Left renal pelvis (tissue), 4 donors: Measurements from ENCODE around the gene INTS2. TPM values are rescaled to one million over a fixed set of nuclear protein-coding genes. Genes with fewer than 3 reads are reported as not detected.
A peak's percentile ranks its signal among the peaks of the same experiment; 100 is the strongest.
"Not testable (repeated sequence)": the region's sequence is repeated elsewhere in the genome, so short reads cannot be mapped to it uniquely, and the experiment has no call there.

Experiments used
- DNase-seq, 4 donors: peaks; one replicate each; pipeline ENCODE4 v3.0.0-alpha.2; 2013; ENCODE audit warnings: low read depth in 4 of 4, low spot score in 3 of 4
- polyA plus RNA-seq, 4 donors: library from polyadenylated mRNA; unstranded; fragments of 120-200 nt; gene quantifications; one replicate each; pipeline ENCODE4 v1.2.1, GENCODE V29; 2013; ENCODE audit not compliant: insufficient read length in 4 of 4

INTS2 gene
- polyA plus RNA-seq, 4 donors, result 8.5 to 13.8 (median 12.9) TPM

DNA sequence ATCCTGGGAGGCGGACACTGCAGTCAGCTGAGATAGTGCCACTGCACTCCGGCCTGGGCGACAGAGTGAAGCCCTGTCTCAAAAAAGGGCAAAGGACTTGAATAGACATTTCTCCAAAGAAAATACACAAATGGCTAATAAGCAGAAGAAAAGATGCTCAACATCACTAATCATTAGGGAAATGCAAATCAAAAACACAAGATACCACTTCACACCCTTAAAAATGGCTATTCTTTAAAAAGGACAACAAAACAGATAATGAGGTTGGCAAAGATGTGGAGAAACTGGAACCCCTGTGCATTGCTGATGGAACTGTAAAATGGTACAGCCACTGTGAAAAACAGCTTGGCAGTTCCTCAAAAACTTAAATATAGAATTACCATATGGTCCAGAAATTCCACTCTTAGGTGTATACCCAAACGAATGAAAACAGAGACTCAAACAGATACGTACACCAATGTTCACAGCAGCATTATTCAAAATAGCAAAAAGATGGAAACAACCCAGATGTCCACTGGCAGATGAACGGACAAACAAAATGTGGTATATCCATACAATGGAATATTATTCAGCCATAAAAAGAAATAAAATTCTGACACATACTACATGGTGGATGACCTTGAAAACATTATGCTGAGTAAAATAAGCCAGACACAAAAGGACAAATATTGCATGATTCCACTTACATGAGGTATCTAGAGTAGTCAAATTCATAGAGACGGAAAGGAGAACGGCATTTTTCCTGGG is 100.0 kb downstream of the INTS2 start:
- DNase-seq, result no peak

DNA sequence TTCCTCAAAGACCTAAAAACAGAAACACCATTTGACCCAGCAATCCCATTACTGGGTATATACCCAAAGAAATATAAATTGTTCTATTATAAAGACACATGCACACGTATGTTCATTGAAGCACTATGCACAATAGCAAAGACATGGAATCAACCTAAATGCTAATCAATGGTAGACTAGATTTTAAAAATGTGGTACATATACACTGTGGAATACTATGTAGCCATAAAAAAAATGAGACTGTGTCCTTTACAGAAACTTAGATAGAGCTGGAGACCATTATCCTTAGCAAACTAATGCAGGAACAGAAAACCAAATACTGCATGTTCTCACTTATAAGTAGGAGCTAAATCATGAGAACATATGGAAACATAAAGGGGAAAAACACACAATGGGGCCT is 100.9 kb downstream of the INTS2 start:
- not testable (repeated sequence) for DNase-seq

DNA sequence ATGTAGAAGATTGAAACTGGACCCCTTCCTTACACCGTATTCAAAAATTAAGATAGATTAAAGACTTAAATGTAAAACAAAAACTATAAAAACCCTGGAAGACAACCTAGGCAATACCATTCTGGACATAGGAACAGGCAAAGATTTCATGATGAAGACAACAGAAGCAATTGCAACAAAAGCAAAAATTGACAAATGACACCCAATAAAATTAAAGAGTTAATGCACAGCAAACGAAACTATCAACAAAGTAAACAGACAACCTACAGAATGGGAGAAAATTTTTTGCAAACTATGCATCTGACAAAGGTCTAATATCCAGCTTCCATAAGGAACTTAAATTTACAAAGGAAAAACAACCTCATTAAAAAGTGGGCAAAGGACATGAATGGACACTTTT is 101.6 kb downstream of the INTS2 start:
- not testable (repeated sequence) for DNase-seq

DNA sequence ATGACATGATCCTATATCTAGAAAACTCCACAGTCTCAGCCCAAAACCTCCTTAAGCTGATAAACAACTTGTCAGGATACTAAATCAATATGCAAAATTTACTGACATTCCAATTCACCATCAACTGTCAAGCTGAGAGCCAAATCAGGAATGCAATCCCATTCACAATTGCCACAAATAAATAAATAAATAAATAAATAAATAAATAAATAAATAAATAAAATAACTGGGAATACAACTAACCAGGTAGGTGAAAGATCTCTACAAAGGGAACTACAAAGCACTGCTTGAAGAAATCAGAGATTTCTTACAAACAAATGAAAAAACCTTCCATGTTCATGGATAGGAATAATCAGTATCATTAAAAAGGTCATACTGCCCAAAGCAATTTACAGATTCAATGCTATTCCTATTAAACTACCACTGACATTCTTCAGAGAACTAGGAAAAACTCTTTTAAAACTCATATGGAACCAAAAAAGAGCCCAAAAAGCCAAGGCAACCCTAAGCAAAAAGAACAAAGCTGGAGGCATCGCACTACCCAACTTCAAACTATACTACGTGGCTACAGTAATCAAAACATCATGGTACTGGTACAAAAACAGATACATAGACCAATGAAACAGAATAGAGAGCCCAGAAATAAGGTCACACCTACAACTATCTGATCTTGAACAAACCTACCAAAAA is 102.2 kb downstream of the INTS2 start:
- no peak for DNase-seq

DNA sequence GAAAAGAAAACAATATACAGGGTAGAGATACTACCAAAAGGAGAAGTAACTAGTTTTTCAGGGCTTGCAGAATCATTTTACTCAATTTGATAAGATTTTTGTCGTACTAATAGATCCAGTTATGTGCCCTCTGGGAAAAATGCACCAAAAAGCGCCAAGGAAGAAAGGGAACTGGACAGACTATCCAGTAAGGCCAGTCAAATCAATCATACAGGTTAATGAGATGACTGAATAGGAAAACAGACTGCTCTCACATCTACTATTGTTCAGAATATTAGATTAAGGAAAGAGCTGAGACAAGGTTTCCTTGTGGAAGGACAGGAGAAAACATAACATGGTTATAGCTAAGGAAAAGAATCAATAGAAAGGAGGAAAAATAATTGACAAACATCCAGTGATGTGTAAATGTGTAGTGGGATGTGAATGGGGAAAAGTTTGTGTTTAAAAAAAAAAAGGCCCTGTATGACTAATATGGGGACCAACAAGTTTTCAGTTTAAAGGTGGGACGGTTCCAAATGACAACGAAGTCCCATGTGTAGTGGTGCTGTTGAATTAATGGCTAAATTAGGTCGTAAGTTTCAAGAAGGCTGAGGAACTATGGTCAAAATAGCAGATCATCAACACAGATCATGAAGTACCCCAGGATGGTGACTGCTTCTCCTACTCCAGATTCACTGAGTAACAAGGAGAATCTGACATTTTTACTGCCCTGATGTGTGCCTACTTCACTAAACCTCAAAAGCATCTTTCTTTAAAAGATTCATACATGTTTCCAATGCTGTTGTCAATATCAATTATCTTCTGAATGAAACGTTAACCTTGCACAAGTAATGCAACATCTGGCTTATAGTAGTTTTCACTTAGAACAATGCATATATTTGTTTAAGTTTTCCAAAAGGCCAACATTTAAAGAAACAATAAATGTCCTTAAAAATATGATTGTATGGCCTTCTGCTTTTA is 105.2 kb downstream of the INTS2 start:
- DNase-seq, result no peak

DNA sequence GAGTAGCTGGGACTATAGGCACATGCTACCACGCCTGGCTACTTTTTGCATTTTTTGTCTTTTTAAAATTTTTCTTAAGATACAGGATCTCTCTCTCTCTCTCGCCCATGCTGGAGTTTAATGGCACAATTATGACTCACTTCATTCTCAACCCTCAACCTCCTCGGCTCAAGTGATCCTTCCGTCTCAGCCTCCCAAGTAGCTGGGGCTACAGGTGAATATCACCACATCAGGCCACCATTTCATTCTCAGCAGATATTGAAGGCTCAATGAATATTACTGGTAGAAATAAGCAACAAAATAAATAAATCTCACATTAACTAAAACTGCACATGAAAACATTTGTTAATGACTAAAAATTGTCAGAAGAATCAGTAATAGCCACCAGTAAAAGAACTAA is 106.1 kb downstream of the INTS2 start:
- no peak for DNase-seq

DNA sequence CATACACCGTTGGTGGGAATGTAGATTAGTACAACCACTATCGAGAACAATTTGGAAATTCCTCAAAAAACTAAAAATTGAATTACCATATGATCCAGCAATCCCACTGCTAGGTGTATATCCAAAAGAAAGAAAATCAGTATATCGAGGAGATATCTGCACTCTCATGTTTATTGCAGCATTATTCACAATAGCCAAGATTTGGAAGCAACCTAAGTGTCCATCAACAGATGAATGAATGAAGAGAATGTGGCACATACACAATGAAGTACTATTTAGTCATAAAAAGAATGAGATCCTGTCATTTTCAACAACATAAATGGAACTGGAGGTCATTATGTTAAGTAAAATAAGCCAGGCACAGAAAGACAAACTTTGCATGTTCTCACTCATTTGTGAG is 108.5 kb downstream of the INTS2 start:
- DNase-seq, result not testable (repeated sequence)

DNA sequence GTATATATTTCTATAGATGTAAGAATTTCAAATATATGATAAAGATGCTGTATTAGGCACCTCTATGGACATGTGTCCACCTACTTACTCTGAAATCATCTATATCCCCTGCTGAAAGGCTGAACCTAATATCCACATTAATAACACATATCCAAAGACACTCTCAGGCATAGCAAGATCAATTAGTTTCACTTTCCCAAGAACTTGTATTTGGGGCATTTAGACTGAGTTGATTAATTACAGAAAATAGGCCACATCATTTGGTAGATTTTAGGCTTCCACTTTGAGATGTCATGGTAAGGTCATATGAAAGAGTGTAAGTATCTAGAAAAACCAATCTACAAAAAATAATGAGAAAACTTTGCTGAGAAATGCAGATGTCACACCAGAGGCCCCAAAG is 109.6 kb downstream of the INTS2 start:
- DNase-seq, result no peak

DNA sequence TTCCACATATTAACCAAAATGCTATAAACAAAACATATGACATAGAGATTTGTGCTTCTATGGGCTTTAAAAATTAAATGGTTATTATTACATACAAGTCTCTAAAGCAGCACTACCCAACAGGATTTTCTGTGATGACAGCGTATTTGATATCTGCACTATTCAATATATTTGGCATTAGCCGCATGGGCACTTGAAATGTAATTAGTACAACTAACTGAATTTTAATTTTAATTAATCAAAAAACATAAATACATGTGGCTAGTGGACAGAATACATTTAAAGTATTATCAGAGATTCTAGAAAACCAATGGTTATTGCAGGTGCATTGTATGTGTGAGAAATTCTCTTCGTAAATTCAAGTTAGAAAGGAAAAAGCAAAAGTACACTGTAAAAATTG is 110.3 kb downstream of the INTS2 start:
- DNase-seq, result no peak

DNA sequence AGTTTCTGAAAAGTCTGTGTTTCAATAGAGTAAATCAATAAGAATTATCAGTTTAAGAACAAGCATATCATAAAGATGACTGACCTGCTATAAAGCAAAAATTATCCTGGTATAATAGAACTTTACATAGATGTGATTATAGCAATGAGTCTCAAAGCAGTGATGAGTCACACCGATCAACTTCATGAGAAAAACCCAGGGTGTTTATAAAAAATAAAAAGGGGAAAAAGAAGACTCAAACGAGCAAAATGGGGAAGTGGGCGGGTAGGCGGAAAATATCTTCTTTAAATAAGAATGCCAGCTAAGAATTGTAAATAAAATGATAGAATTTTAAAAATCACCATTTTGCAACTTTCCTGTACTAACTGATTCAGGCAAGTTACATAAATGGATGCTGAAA is 111.2 kb downstream of the INTS2 start:
- DNase-seq, result no peak

DNA sequence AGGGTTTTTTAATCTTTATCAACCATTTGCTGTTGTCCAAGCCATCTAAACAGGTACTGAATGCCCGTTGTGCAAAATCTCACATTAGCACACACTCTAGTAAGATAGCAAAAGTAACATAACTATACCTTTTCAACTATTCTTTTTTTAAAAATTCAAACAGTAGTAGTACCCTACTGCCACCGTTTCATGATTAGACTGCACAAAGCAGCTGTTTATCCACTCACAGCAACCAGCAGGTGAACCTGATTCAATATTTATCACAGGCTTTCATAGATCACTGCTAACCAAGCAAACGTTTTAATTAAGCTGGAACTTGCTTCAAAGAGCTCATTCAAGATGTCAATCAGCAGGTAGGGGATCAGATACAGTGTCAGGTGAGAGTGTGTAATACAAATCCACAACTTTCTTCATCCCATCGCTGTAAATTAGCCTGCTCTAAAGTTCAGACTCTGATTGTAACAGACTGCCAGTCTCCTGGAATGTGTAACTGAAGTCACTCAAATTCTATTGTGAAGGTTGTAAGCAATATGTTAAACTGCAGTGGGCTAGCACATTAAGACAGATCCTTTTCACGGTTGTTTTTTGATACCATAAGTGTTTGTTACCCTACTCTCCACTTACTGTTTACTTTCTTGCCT is 111.8 kb downstream of the INTS2 start:
- DNase-seq, result peak in 1 of 4 donors; percentile 42

Other genes with a start within 250 kb of the INTS2 start
- gene BRIP1, start 64.5 kb downstream of the INTS2 start, polyA plus RNA-seq, result 10 to 100 TPM in 2 of 4 donors, 1 to 10 TPM in 2; 8.3 to 12.5 (median 10.5) TPM
- gene MED13, start 137.3 kb upstream of the INTS2 start, polyA plus RNA-seq, result 10 to 100 TPM; 45.3 to 53.7 (median 49.5) TPM